Central memory CD8-positive, alpha-beta T cell (primary cell): Measurements from ENCODE around the gene XRN1.
"Not testable (repeated sequence)": the region's sequence is repeated elsewhere in the genome, so short reads cannot be mapped to it uniquely, and the experiment has no call there.

Source experiments
- ATAC-seq: fragments of 150-1000 bp; cut with Tn5 transposase; replicated peaks from 2 replicates; pipeline ENCODE4 v1.10.0; 2022; ENCODE audit warnings: mild to moderate bottlenecking, moderate FRiP score, moderate number of reproducible peaks; ENCODE audit not compliant: poor library complexity, severe bottlenecking; ENCODE audit errors: extremely low read depth
- DNase-seq, 2 donors: peaks; one replicate each; pipeline ENCODE4 v3.0.0; 2021; ENCODE audit warnings: low spot score in 2 of 2
- H3K27ac Mint-ChIP-seq: one replicate; pipeline ENCODE4 v1.8.0; 2022; ENCODE audit warnings: low read depth, mild to moderate bottlenecking, moderate library complexity, mixed read lengths
- H3K27me3 Mint-ChIP-seq: one replicate; pipeline ENCODE4 v1.8.0; 2022; ENCODE audit warnings: mixed read lengths
- H3K36me3 Mint-ChIP-seq: one replicate; pipeline ENCODE4 v1.8.0; 2022; ENCODE audit warnings: mild to moderate bottlenecking, moderate library complexity, mixed read lengths; ENCODE audit not compliant: insufficient read depth
- H3K4me1 Mint-ChIP-seq: one replicate; pipeline ENCODE4 v1.8.0; 2022; ENCODE audit warnings: mixed read lengths
- H3K4me3 Mint-ChIP-seq: one replicate; pipeline ENCODE4 v1.8.0; 2022; ENCODE audit warnings: mild to moderate bottlenecking, moderate library complexity, mixed read lengths
- H3K9me3 Mint-ChIP-seq: one replicate; pipeline ENCODE4 v1.8.0; 2022; ENCODE audit warnings: mixed read lengths

The XRN1 gene

GRCh38 chr3:142302847-142303246 lies 145.0 kb downstream of the XRN1 start:
- H3K27me3 Mint-ChIP-seq, H3K9me3 Mint-ChIP-seq: not testable (repeated sequence)

GRCh38 chr3:142298626-142299025 lies 149.2 kb downstream of the XRN1 start:
- Mint-ChIP-seq H3K36me3 (peaks cover 3% of the 10 kb centered on the region), H3K27me3 (no peaks in the 10 kb centered on the region), H3K27ac (no peak overlapping the region), H3K9me3 (peaks cover 4% of the 10 kb centered on the region), H3K4me1 (peaks cover 9% of the 10 kb centered on the region), H3K4me3 (no peak overlapping the region)
- no peak for DNase-seq
- no peak for ATAC-seq

More at GRCh38 chr3:142302847-142303246, 145.0 kb downstream of the XRN1 start:
- H3K4me1 Mint-ChIP-seq, ATAC-seq, H3K27ac Mint-ChIP-seq, H3K4me3 Mint-ChIP-seq, DNase-seq, H3K36me3 Mint-ChIP-seq: not testable (repeated sequence)

GRCh38 chr3:142296507-142296906 lies 151.3 kb downstream of the XRN1 start:
- no peak for DNase-seq
- no peaks in the 10 kb centered on the region for H3K9me3 Mint-ChIP-seq
- no peak for ATAC-seq
- H3K36me3 Mint-ChIP-seq: peaks cover 3% of the 10 kb centered on the region
- H3K4me3 Mint-ChIP-seq: no peak overlapping the region
- peaks cover 4% of the 10 kb centered on the region for H3K4me1 Mint-ChIP-seq
- no peak overlapping the region for H3K27ac Mint-ChIP-seq
- H3K27me3 Mint-ChIP-seq: no peaks in the 10 kb centered on the region

DNA sequence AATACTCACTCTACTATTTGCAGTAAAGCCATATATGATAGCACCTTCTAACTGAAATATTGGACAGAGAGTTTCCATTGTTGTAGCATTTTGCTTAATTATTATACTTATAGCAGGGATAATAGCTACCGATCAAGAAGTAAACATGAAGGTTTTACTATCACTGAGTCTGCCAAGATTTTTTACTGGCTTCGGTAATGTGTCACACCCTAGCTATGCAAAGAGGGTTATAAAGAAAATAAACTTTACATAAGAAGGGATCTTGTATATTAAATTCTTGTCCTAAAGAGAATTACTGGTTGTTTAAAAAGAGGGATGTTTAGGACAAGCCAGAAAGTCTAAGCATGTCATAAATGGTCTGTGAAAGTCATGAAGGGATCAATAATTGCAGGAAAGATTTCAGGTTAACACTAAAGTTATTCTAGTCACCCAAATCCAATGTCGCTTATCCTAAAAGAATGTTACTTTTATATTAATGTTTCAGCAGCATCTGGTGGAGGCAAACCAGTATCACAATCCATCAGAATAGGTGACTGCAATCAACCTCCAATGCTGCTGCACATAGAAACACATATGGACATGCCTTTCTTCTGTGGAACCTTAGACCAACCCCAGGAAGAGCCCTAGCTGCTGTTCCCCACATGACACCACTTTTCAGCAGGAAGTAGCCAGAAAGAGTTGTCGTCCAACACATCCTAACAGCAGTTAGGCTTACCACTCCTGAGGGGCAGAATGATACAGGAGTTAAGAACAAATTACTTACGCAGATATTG lies 159.8 kb downstream of the XRN1 start:
- DNase-seq: no peak

GRCh38 chr3:142285083-142285517 lies 162.7 kb downstream of the XRN1 start:
- Mint-ChIP-seq H3K27me3 (no peaks in the 10 kb centered on the region), H3K27ac (no peak overlapping the region), H3K36me3 (peaks cover 2% of the 10 kb centered on the region), H3K4me1 (peaks cover 2% of the 10 kb centered on the region), H3K4me3 (no peak overlapping the region), H3K9me3 (peaks cover 11% of the 10 kb centered on the region)
- DNase-seq (no peak), ATAC-seq (no peak)

More for the DNA sequence above, 159.8 kb downstream of the XRN1 start:
- Mint-ChIP-seq H3K9me3 (peaks cover 11% of the 10 kb centered on the region), H3K4me3 (no peak overlapping the region), H3K36me3 (peaks cover 2% of the 10 kb centered on the region), H3K27me3 (no peaks in the 10 kb centered on the region), H3K4me1 (no peaks in the 10 kb centered on the region), H3K27ac (no peak overlapping the region)
- ATAC-seq: no peak

DNA sequence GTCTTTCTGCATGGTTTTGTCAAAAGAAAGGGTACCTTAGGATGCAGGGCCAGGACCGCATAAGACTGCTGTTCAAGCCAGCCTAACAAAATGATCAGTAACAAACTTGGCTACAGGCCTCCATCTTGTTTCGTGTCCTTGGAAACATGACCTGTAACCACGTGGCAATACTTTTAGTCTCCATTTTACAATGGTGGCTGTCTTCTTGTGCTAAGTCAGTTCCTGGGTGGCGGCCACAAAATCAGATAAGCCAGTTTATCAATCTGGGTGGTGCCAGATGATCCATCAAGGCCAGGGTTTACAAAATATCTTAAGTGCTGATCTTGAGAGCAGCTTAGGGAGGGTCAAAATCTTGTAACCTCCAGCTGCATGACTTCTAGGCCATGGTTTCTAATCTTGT lies 165.3 kb downstream of the XRN1 start:
- Mint-ChIP-seq H3K36me3 (no peaks in the 10 kb centered on the region), H3K4me3 (no peak overlapping the region), H3K9me3 (no peaks in the 10 kb centered on the region), H3K27me3 (no peaks in the 10 kb centered on the region), H3K4me1 (peaks cover 6% of the 10 kb centered on the region), H3K27ac (no peak overlapping the region)
- ATAC-seq (no peak), DNase-seq (no peak)

DNA sequence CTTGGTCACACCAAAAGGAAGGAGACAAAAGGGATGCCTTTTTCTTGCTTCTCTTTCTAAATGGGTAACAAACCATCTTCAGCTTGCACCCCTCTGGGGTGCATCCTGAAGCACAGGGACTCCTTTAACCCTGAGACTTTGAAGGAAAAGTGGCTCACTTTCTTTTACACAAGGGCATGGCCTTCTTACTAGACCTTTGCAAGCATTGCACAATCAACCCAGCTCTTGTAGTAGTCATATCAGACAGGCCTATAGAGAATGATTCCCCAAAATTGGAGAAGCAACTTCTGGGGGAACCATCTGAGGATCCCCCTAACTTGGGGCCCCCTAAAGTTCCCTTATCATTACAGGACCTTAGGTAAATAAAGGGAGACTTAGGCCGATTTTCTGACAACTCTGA lies 166.4 kb downstream of the XRN1 start:
- Mint-ChIP-seq H3K4me1 (peaks cover 6% of the 10 kb centered on the region), H3K4me3 (no peak overlapping the region), H3K36me3 (no peaks in the 10 kb centered on the region), H3K9me3 (no peaks in the 10 kb centered on the region), H3K27me3 (no peaks in the 10 kb centered on the region), H3K27ac (no peak overlapping the region)
- ATAC-seq: no peak
- no peak for DNase-seq

GRCh38 chr3:142279965-142280590 lies 167.8 kb downstream of the XRN1 start:
- H3K27ac Mint-ChIP-seq: no peak overlapping the region
- H3K9me3 Mint-ChIP-seq: no peaks in the 10 kb centered on the region
- H3K36me3 Mint-ChIP-seq: no peaks in the 10 kb centered on the region
- ATAC-seq (peak; percentile 87), DNase-seq (peak; percentile 19 to 31)
- H3K4me3 Mint-ChIP-seq: no peak overlapping the region
- H3K27me3 Mint-ChIP-seq: no peaks in the 10 kb centered on the region
- peaks cover 18% of the 10 kb centered on the region for H3K4me1 Mint-ChIP-seq

DNA sequence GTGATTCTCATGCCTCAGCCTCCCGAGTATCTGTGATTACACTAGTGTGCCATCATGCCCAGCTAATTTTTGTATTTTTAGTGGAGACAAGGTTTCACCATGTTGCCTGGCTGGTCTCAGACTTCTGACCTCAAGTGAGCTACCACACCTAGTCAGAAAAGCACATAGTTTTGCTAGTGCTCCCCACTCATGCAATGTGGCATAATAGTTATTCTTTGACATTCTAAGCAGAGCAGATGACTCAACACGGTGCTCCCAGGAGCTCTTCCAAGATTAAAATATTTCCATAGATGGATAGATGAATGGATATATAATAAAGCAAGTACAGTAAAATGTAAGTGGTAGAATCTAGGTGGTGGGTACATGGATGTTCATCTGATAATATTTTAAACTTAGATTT lies 169.4 kb downstream of the XRN1 start:
- H3K4me3 Mint-ChIP-seq: no peak overlapping the region

DNA sequence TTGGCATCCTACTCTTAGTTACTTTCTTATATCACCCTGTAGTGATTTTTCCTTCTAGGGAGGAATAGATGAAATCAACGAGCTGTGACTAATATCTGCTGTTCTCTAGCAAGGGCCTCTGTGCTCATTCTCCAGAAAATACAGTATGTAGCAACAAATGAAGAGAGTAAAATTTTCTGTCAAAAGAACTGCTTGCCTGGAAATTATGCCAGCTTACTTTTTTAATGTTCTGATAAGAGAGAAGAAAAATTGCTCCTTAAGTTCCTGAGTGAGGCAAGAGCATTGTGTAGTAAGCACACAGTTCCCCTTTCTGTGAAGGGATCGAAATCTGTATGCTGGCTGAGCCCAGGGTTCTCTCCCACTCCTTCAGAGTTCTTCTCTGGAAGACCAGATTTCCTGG lies 171.1 kb downstream of the XRN1 start:
- Mint-ChIP-seq H3K36me3 (no peaks in the 10 kb centered on the region), H3K27ac (no peak overlapping the region), H3K9me3 (no peaks in the 10 kb centered on the region), H3K4me1 (peaks cover 29% of the 10 kb centered on the region), H3K27me3 (no peaks in the 10 kb centered on the region), H3K4me3 (no peak overlapping the region)
- DNase-seq (no peak), ATAC-seq (no peak)

More for the DNA sequence above, 169.4 kb downstream of the XRN1 start:
- Mint-ChIP-seq H3K27me3 (no peaks in the 10 kb centered on the region), H3K27ac (no peak overlapping the region), H3K36me3 (no peaks in the 10 kb centered on the region), H3K9me3 (no peaks in the 10 kb centered on the region), H3K4me1 (peaks cover 29% of the 10 kb centered on the region)
- DNase-seq (no peak), ATAC-seq (no peak)

- peak overlapping the region; percentile 0 for H3K4me3 Mint-ChIP-seq
- H3K36me3 Mint-ChIP-seq: no peaks in the 10 kb centered on the region
- H3K9me3 Mint-ChIP-seq: no peaks in the 10 kb centered on the region
- peaks cover 29% of the 10 kb centered on the region for H3K4me1 Mint-ChIP-seq
- peak overlapping the region; percentile 9 for H3K27ac Mint-ChIP-seq
- no peak for ATAC-seq
- DNase-seq: no peak
- no peaks in the 10 kb centered on the region for H3K27me3 Mint-ChIP-seq
These were observed 172.0 kb downstream of the XRN1 start for GRCh38 chr3:142275856-142276255.

DNA sequence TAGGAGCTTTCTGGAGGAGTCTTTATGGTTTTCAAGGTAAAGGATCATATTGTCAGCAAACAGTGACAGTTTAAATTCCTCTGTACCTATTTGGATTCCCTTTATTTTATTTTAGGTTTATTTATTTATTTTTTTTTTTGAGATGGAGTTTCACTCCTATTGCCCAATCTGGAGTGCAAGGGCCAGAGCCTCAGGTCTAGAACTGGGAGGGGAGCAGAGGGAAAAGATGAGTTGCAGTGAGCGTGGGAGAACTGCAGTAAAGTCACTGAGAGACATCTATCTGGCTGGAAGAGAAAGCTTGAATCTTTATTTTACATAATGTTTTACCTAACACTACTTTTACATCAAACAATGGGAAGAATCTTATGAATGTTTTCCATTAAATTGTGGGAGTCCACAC lies 172.9 kb downstream of the XRN1 start:
- Mint-ChIP-seq H3K36me3 (no peaks in the 10 kb centered on the region), H3K4me3 (no peak overlapping the region), H3K27me3 (no peaks in the 10 kb centered on the region), H3K27ac (peak overlapping the region; percentile 39), H3K9me3 (no peaks in the 10 kb centered on the region), H3K4me1 (peaks cover 33% of the 10 kb centered on the region)
- ATAC-seq (no peak), DNase-seq (no peak)

GRCh38 chr3:142273501-142273900 lies 174.3 kb downstream of the XRN1 start:
- Mint-ChIP-seq H3K4me3 (no peak overlapping the region), H3K4me1 (peaks cover 36% of the 10 kb centered on the region), H3K27ac (peak overlapping the region; percentile 4), H3K36me3 (no peaks in the 10 kb centered on the region), H3K27me3 (no peaks in the 10 kb centered on the region), H3K9me3 (no peaks in the 10 kb centered on the region)
- ATAC-seq (no peak), DNase-seq (no peak)
